G401 (cell line): ENCODE measurements around the gene EGR1. TPM values are rescaled to one million over a fixed set of nuclear protein-coding genes. Genes with fewer than 3 reads are reported as not detected.
"Not testable (repeated sequence)": the region's sequence is repeated elsewhere in the genome, so short reads cannot be mapped to it uniquely, and the experiment has no call there.

Source experiments
- DNase-seq: peaks from one replicate; pipeline ENCODE4 v3.0.0-alpha.2; 2015; ENCODE audit warnings: low spot score
- in situ Hi-C: cut with HindIII; loops from 2 replicates; pipeline ENCODE4 v1.10.0; 2016; ENCODE audit warnings: low sequenced_read_pairs, mixed read lengths
- total RNA-seq: library from RNA; depleted of rRNA; stranded (reverse); fragments of >200 nt; shearing (Covaris generic); gene quantifications from 2 replicates; pipeline ENCODE4 v1.2.3, GENCODE V29; 2014

Gene EGR1
- total RNA-seq, 1 experiment from 2014 or later, result 4.0 TPM

DNA sequence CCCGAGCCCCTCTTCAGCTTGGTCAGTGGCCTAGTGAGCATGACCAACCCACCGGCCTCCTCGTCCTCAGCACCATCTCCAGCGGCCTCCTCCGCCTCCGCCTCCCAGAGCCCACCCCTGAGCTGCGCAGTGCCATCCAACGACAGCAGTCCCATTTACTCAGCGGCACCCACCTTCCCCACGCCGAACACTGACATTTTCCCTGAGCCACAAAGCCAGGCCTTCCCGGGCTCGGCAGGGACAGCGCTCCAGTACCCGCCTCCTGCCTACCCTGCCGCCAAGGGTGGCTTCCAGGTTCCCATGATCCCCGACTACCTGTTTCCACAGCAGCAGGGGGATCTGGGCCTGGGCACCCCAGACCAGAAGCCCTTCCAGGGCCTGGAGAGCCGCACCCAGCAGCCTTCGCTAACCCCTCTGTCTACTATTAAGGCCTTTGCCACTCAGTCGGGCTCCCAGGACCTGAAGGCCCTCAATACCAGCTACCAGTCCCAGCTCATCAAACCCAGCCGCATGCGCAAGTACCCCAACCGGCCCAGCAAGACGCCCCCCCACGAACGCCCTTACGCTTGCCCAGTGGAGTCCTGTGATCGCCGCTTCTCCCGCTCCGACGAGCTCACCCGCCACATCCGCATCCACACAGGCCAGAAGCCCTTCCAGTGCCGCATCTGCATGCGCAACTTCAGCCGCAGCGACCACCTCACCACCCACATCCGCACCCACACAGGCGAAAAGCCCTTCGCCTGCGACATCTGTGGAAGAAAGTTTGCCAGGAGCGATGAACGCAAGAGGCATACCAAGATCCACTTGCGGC lies 1.8 kb downstream of the EGR1 start:
- in situ Hi-C loops, result no loop called here
- DNase-seq, result no peak

DNA sequence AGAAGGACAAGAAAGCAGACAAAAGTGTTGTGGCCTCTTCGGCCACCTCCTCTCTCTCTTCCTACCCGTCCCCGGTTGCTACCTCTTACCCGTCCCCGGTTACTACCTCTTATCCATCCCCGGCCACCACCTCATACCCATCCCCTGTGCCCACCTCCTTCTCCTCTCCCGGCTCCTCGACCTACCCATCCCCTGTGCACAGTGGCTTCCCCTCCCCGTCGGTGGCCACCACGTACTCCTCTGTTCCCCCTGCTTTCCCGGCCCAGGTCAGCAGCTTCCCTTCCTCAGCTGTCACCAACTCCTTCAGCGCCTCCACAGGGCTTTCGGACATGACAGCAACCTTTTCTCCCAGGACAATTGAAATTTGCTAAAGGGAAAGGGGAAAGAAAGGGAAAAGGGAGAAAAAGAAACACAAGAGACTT lies 2.4 kb downstream of the EGR1 start:
- in situ Hi-C loops, result no loop called here
- DNase-seq, result no peak

- in situ Hi-C loops, result no loop called here
- DNase-seq, result no peak
These were observed 3.1 kb downstream of the EGR1 start for GRCh38 chr5:138468133-138468965.

DNA sequence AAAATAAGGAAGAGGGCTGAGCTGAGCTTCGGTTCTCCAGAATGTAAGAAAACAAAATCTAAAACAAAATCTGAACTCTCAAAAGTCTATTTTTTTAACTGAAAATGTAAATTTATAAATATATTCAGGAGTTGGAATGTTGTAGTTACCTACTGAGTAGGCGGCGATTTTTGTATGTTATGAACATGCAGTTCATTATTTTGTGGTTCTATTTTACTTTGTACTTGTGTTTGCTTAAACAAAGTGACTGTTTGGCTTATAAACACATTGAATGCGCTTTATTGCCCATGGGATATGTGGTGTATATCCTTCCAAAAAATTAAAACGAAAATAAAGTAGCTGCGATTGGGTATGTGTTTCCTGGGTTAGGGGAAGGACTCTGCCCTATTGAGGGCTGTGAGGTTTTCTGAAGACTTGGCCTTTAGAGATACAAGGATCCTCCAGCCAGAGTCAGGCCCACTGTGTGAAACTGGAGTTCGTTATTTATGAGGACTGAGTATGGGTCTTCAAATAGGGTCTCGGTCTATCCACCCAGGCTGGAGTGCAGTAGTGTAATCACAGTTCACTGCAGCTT lies 3.8 kb downstream of the EGR1 start:
- DNase-seq, result no peak
- in situ Hi-C loops, result no loop called here

- in situ Hi-C loops, result no loop called here
- no peak for DNase-seq
These were observed 4.5 kb downstream of the EGR1 start for GRCh38 chr5:138469540-138470321.

DNA sequence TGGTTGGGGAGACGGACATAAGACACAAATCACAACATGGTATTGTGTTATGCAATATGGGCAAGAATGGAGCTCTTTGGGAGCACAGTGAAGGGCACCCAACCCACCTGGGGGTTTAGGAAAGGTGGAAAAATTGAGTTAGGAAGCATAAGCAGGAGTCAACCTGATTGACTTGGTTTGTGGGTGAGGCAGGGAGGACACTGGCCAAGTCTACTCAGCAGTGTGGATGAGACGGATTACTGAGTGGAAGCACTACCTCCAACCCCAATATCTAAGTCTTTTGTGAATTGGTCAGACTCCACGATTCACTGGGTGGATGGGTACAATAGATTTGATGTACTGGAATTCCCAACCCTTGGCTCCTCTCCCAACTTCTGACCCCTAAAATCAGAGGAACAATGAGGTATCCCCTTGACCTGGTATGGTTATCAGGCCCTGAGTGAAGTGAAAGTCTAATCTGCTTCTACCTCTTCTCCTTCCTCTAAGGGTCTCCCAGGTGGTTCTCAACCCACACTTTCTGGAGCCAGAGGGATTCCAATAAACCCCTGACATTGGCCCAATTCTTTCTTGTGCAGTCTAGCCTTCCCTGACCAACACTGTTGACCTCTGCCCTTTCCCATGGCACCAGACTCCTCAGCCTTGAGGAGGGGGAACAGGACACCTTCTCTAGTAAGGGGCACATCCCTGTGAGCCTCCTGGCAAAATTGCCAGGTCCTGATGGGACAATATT lies 5.2 kb downstream of the EGR1 start:
- in situ Hi-C loops, result no loop called here
- no peak for DNase-seq

GRCh38 chr5:138471052-138471361 lies 5.7 kb downstream of the EGR1 start:
- in situ Hi-C loops, result no loop called here
- no peak for DNase-seq

DNA sequence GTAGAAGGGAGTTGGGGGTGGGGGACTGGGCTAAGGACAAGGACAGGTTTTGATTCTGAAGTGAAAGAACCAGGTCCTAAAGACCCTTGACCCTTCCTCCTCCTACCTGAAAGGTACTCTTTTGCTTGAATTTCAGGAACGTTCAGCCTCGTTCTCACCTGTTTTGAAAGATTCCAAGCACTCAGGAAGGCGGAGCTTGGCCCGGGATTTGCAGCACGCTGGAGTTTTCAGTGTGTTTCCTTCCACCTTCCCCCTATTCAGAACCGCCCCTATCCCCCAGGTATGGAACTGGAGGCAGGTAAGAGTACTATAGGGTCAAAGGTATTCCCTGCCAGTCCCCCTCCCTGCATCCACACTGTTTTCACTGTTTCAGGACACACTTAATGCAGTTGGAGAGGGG lies 7.1 kb downstream of the EGR1 start:
- no peak for DNase-seq
- in situ Hi-C loops, result no loop called here

DNA sequence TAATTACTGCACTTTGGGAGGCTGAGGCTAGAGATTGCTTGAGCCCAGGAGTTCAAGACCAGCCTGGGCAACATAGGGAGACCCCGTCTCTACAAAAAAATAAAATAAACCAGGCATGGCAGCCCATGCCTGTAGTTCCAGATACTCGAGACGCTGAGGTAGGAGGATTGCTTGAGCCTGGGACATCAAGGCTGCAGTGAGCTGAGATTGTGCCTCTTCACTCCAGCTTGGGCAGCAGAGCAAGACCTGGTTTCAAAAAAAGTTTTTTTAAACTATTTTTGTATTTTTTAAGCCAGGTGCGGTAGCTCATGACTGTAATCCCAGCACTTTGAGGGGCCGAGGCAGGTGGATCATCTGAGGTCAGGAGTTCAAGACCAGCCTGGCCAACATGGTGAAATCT lies 7.9 kb downstream of the EGR1 start:
- DNase-seq, in situ Hi-C loops: not testable (repeated sequence)

DNA sequence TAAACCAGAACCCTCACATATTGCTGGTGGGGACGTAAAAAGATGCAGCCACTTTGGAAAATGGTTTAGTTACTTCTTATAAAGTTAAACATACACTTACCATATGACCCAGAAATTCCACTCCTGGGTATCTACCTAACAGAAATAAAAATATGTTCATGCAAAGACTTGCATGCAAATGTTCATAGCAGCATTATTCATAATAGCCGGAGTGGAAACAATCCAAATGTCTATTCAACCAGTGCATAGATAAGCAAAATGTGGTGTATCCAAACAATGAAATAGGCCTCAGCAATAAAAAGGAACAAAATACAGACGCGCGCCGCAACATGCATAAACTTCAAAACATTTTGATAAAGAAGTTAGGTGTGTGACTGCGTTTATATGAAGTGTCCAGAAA lies 11.6 kb downstream of the EGR1 start:
- in situ Hi-C loops, result no loop called here
- DNase-seq, result no peak

- in situ Hi-C loops, result no loop called here
- no peak for DNase-seq
These were observed 17.4 kb downstream of the EGR1 start for GRCh38 chr5:138482638-138483037.

- no peak for DNase-seq
- in situ Hi-C loops, result no loop called here
These were observed 23.2 kb downstream of the EGR1 start for GRCh38 chr5:138488481-138488945.

GRCh38 chr5:138489683-138490061 lies 24.4 kb downstream of the EGR1 start:
- DNase-seq, result no peak
- in situ Hi-C loops, result no loop called here

GRCh38 chr5:138490648-138491283 lies 25.5 kb downstream of the EGR1 start:
- DNase-seq, result no peak
- in situ Hi-C loops, result no loop called here

GRCh38 chr5:138491284-138491648 lies 26.0 kb downstream of the EGR1 start:
- in situ Hi-C loops, result no loop called here
- DNase-seq, result peak; percentile 27

DNA sequence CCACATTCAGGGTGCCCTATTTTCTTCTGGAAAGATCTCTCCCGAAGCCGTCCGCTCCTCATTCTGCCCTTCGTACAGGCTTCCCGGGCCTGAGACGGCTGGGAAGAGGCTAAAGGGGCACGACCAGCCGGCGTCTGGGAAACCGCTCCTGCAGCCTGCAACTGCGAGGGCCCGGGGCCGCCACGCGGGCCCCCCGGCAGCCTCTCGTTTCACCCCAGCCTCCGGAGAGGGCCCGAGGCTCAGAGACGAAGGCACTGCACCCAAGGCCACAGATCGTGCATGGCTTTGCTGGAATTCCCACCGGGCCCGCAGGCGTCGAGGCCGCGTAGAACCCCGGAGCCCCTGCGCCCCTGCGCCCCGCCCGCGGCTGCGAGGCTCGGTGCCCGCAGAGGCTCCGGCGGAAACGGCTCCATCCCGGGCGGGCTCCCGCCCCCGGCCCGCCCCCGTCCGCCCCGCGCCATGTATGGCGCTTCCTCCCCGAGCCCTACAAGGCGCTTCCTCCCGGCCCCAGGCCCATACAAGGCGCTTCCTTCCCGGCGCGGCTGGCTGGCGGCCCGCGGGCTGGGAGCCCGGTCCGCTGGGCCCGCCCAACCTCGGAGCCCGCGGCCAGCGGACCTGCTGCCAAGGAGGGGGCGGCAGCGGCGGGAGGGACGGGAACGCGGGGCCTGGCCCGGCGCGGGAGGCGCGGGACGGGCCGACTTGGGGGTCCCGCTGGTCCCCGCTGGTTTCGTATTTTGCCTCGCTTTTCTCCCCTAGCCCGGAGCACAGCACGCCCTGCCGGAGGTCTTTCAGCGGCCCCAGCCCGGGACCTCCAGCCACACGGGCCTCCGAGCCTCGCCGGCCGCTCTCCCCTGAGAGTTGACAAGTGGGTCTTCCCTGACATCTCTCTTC lies 26.6 kb downstream of the EGR1 start:
- in situ Hi-C loops, result no loop called here
- peak; percentile 95 for DNase-seq

DNA sequence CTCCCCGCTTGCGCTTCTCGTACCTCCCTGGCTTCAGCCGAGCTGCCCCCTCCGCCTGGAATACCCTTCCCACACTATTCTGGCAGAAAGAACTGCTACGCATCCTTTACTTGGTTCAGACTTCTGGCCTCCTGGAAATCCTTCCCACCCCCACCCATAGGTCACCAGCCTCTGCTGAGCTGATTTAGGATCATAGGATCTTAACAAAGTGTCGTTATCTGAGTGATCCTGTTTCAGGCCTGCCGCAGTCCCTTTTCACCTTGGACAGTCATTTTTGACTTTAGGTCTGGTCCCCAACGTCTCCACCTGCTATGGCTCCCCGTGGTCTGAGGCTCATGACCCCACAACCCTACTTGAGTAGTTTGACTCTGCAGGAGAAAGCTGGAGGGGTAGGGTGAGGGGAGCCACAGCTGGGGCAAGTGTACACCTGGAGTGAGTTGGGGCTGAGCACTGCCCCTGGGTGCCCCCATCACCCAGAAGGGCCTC lies 27.3 kb downstream of the EGR1 start:
- no peak for DNase-seq
- in situ Hi-C loops, result no loop called here
